Activated T-helper 2 cell treated with anti-CD3 and anti-CD28 coated beads, Interferon-gamma antibody, Interleukin-2, Interleukin-4, amounts not matched to agents 10 μg/mL and 5 μg/mL and 100 μg/mL, durations not matched to agents 14 hours and 24 hours and 36 hours (primary cell): ENCODE data around the gene LPP. TPM values are rescaled to one million over a fixed set of nuclear protein-coding genes. Genes with fewer than 3 reads are reported as not detected.

Source experiments
- DNase-seq: peaks from one replicate; pipeline ENCODE4 v3.0.0; 2021; ENCODE audit warnings: low spot score
- H3K27ac Mint-ChIP-seq: one replicate; pipeline ENCODE4 v1.8.0; 2021; ENCODE audit warnings: mixed read lengths
- H3K27me3 Mint-ChIP-seq: one replicate; pipeline ENCODE4 v1.8.0; 2021; ENCODE audit warnings: low read depth, mixed read lengths
- H3K36me3 Mint-ChIP-seq: one replicate; pipeline ENCODE4 v1.8.0; 2021; ENCODE audit warnings: low read depth, mixed read lengths
- H3K4me1 Mint-ChIP-seq: one replicate; pipeline ENCODE4 v1.8.0; 2021; ENCODE audit warnings: low read depth, mixed read lengths
- H3K4me3 Mint-ChIP-seq: one replicate; pipeline ENCODE4 v1.8.0; 2021; ENCODE audit warnings: low read depth, mild to moderate bottlenecking, moderate library complexity, mixed read lengths
- H3K9me3 Mint-ChIP-seq: one replicate; pipeline ENCODE4 v1.8.0; 2021; ENCODE audit warnings: mixed read lengths
- intact Hi-C: fragments of 100-400 bp; cut with micrococcal nuclease; formaldehyde crosslinking; loops from one replicate; pipeline ENCODE4 v1.15.1; 2023
- total RNA-seq: library from RNA; stranded (reverse); gene quantifications from 2 replicates; pipeline ENCODE4 v1.2.3, GENCODE V29; 2022

Gene LPP
- total RNA-seq, 1 donor from 2014 or later: 54.5 TPM

GRCh38 chr3:188320757-188321156 lies 166.8 kb downstream of the LPP start:
- DNase-seq: no peak
- H3K27me3 Mint-ChIP-seq: peaks cover 7% of the 10 kb centered on the region
- peaks cover 26% of the 10 kb centered on the region for H3K36me3 Mint-ChIP-seq
- H3K4me3 Mint-ChIP-seq: no peak overlapping the region
- H3K9me3 Mint-ChIP-seq: peaks cover 4% of the 10 kb centered on the region
- intact Hi-C loops: loop anchor here (5.0 to 10.0 kb wide), 5 partner anchors 82 to 597 kb away; no protein-coding TSS in a partner anchor
- H3K27ac Mint-ChIP-seq: no peak overlapping the region
- peaks cover 50% of the 10 kb centered on the region for H3K4me1 Mint-ChIP-seq

- Mint-ChIP-seq H3K9me3 (peaks cover 4% of the 10 kb centered on the region), H3K4me3 (no peak overlapping the region), H3K27ac (no peak overlapping the region), H3K4me1 (peaks cover 54% of the 10 kb centered on the region), H3K27me3 (peaks cover 7% of the 10 kb centered on the region), H3K36me3 (peaks cover 31% of the 10 kb centered on the region)
- no peak for DNase-seq
- intact Hi-C loops: loop anchor here (5.0 to 10.0 kb wide), 5 partner anchors 81 to 596 kb away; no protein-coding TSS in a partner anchor
These were observed 167.3 kb downstream of the LPP start for GRCh38 chr3:188321258-188321657.

GRCh38 chr3:188322135-188322887 lies 168.4 kb downstream of the LPP start:
- Mint-ChIP-seq H3K36me3 (peaks cover 35% of the 10 kb centered on the region), H3K27ac (peak overlapping the region; percentile 84), H3K27me3 (peaks cover 4% of the 10 kb centered on the region), H3K9me3 (peaks cover 4% of the 10 kb centered on the region), H3K4me1 (peaks cover 54% of the 10 kb centered on the region), H3K4me3 (peak overlapping the region; percentile 43)
- no peak for DNase-seq
- intact Hi-C loops: loop anchor here (5.0 to 10.0 kb wide), 5 partner anchors 80 to 595 kb away; no protein-coding TSS in a partner anchor

- H3K4me3 Mint-ChIP-seq: peak overlapping the region; percentile 43
- DNase-seq: peak; percentile 25
- intact Hi-C loops: loop anchor here (1.0 to 10.0 kb wide), 9 partner anchors 14 to 594 kb away; no protein-coding TSS in a partner anchor
- peaks cover 33% of the 10 kb centered on the region for H3K36me3 Mint-ChIP-seq
- peaks cover 4% of the 10 kb centered on the region for H3K9me3 Mint-ChIP-seq
- H3K4me1 Mint-ChIP-seq: peaks cover 57% of the 10 kb centered on the region
- peak overlapping the region; percentile 84 for H3K27ac Mint-ChIP-seq
- H3K27me3 Mint-ChIP-seq: peaks cover 2% of the 10 kb centered on the region
These were observed 169.3 kb downstream of the LPP start for GRCh38 chr3:188323067-188323842.

- H3K27me3 Mint-ChIP-seq: no peaks in the 10 kb centered on the region
- peaks cover 41% of the 10 kb centered on the region for H3K36me3 Mint-ChIP-seq
- no peak for DNase-seq
- no peak overlapping the region for H3K27ac Mint-ChIP-seq
- no peak overlapping the region for H3K4me3 Mint-ChIP-seq
- H3K4me1 Mint-ChIP-seq: peaks cover 68% of the 10 kb centered on the region
- intact Hi-C loops: loop anchor here (10.0 kb wide), 2 partner anchors 229 to 359 kb away; no protein-coding TSS in a partner anchor
- peaks cover 4% of the 10 kb centered on the region for H3K9me3 Mint-ChIP-seq
These were observed 172.2 kb downstream of the LPP start for GRCh38 chr3:188326111-188326510.

GRCh38 chr3:188326968-188327367 lies 173.0 kb downstream of the LPP start:
- no peak for DNase-seq
- no peak overlapping the region for H3K27ac Mint-ChIP-seq
- peaks cover 4% of the 10 kb centered on the region for H3K9me3 Mint-ChIP-seq
- H3K27me3 Mint-ChIP-seq: no peaks in the 10 kb centered on the region
- intact Hi-C loops: loop anchor here (10.0 kb wide), 2 partner anchors 228 to 358 kb away; no protein-coding TSS in a partner anchor
- H3K4me3 Mint-ChIP-seq: no peak overlapping the region
- peaks cover 46% of the 10 kb centered on the region for H3K36me3 Mint-ChIP-seq
- H3K4me1 Mint-ChIP-seq: peaks cover 72% of the 10 kb centered on the region

GRCh38 chr3:188327433-188327832 lies 173.5 kb downstream of the LPP start:
- intact Hi-C loops: loop anchor here (10.0 kb wide), 2 partner anchors 227 to 357 kb away; no protein-coding TSS in a partner anchor
- H3K36me3 Mint-ChIP-seq: peaks cover 46% of the 10 kb centered on the region
- no peak overlapping the region for H3K27ac Mint-ChIP-seq
- no peaks in the 10 kb centered on the region for H3K27me3 Mint-ChIP-seq
- DNase-seq: no peak
- H3K4me1 Mint-ChIP-seq: peaks cover 68% of the 10 kb centered on the region
- peaks cover 4% of the 10 kb centered on the region for H3K9me3 Mint-ChIP-seq
- H3K4me3 Mint-ChIP-seq: no peak overlapping the region

GRCh38 chr3:188330138-188330537 lies 176.2 kb downstream of the LPP start:
- no peak for DNase-seq
- peak overlapping the region; percentile 67 for H3K27ac Mint-ChIP-seq
- H3K4me3 Mint-ChIP-seq: peak overlapping the region; percentile 19
- peaks cover 39% of the 10 kb centered on the region for H3K36me3 Mint-ChIP-seq
- no peaks in the 10 kb centered on the region for H3K27me3 Mint-ChIP-seq
- intact Hi-C loops: loop anchor here (1.0 to 10.0 kb wide), 4 partner anchors 9 to 455 kb away; no protein-coding TSS in a partner anchor
- no peaks in the 10 kb centered on the region for H3K9me3 Mint-ChIP-seq
- peaks cover 45% of the 10 kb centered on the region for H3K4me1 Mint-ChIP-seq

- intact Hi-C loops: loop anchor here (10.0 kb wide), 3 partner anchors 254 to 454 kb away; no protein-coding TSS in a partner anchor
- Mint-ChIP-seq H3K27ac (no peak overlapping the region), H3K27me3 (no peaks in the 10 kb centered on the region), H3K4me3 (no peak overlapping the region), H3K9me3 (no peaks in the 10 kb centered on the region), H3K4me1 (peaks cover 38% of the 10 kb centered on the region), H3K36me3 (peaks cover 37% of the 10 kb centered on the region)
- DNase-seq: no peak
These were observed 177.2 kb downstream of the LPP start for GRCh38 chr3:188331166-188331565.

GRCh38 chr3:188332085-188332484 lies 178.1 kb downstream of the LPP start:
- Mint-ChIP-seq H3K27me3 (no peaks in the 10 kb centered on the region), H3K9me3 (no peaks in the 10 kb centered on the region), H3K27ac (no peak overlapping the region), H3K36me3 (peaks cover 31% of the 10 kb centered on the region), H3K4me1 (peaks cover 31% of the 10 kb centered on the region), H3K4me3 (no peak overlapping the region)
- DNase-seq: no peak
- intact Hi-C loops: loop anchor here (10.0 kb wide), 3 partner anchors 253 to 453 kb away; no protein-coding TSS in a partner anchor

- H3K27ac Mint-ChIP-seq: no peak overlapping the region
- H3K36me3 Mint-ChIP-seq: peaks cover 14% of the 10 kb centered on the region
- DNase-seq: no peak
- H3K4me3 Mint-ChIP-seq: no peak overlapping the region
- peaks cover 29% of the 10 kb centered on the region for H3K4me1 Mint-ChIP-seq
- H3K27me3 Mint-ChIP-seq: no peaks in the 10 kb centered on the region
- no peaks in the 10 kb centered on the region for H3K9me3 Mint-ChIP-seq
- intact Hi-C loops: loop anchor here (5.0 to 10.0 kb wide), 4 partner anchors 249 to 449 kb away; no protein-coding TSS in a partner anchor
These were observed 181.7 kb downstream of the LPP start for GRCh38 chr3:188335656-188336055.

- H3K4me3 Mint-ChIP-seq: no peak overlapping the region
- no peak for DNase-seq
- H3K9me3 Mint-ChIP-seq: no peaks in the 10 kb centered on the region
- intact Hi-C loops: loop anchor here (5.0 to 10.0 kb wide), 4 partner anchors 249 to 449 kb away; no protein-coding TSS in a partner anchor
- no peak overlapping the region for H3K27ac Mint-ChIP-seq
- H3K4me1 Mint-ChIP-seq: peaks cover 29% of the 10 kb centered on the region
- H3K36me3 Mint-ChIP-seq: peaks cover 12% of the 10 kb centered on the region
- H3K27me3 Mint-ChIP-seq: no peaks in the 10 kb centered on the region
These were observed 182.2 kb downstream of the LPP start for GRCh38 chr3:188336178-188336577.
